Measurements from ENCODE around the gene C9orf85.
"Not testable (repeated sequence)": the region's sequence is repeated elsewhere in the genome, so short reads cannot be mapped to it uniquely, and the experiment has no call there.

C9orf85 gene

DNA sequence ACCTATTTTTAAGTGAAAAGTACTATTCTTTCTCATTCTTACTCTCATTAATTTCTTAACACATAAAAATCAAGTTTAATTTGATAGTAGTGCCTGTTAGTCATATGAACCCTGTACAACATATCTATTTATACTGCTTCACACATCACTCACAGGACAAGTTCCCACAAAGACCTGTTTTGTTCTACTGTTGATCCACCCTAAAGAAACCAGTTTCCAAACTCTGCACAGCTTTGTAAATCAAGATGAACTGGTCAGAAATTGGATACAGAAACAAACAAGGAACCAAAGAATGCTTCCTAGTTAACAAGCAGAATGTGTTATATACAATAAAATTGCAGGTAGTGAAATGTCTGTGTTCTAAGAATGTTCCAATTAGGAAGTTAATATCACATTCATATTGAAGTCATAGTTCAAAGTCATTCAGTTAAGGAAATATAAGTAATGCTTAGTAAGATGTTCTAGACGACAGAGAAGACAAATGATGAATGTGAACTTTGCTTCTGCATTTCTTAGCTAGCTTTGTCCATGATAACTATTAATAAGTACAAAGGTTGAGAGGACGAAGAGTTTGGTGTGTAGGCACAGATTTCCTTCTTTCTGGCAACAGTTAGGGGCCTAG lies 33.4 kb downstream of the C9orf85 start:
- DNase-seq: no peak

DNA sequence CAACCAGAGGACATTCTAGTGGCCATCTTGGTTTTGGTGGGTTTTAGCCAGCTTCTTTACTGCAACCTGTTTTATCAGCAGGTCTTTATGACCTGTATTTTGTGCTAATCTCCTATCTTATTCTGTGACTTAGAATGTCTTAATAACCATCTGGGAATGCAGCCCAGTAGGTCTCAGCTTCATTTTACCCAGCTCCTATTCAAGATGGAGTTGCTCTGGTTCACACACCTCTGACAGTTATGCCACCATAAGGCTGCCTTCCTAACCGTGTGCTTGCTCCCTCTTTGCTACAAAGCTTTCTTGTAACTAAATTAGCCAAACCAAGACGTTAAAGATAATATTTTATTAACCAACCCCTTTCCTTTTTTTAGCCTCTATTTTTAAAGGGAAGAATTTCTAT lies 43.2 kb downstream of the C9orf85 start:
- not testable (repeated sequence) for DNase-seq

DNA sequence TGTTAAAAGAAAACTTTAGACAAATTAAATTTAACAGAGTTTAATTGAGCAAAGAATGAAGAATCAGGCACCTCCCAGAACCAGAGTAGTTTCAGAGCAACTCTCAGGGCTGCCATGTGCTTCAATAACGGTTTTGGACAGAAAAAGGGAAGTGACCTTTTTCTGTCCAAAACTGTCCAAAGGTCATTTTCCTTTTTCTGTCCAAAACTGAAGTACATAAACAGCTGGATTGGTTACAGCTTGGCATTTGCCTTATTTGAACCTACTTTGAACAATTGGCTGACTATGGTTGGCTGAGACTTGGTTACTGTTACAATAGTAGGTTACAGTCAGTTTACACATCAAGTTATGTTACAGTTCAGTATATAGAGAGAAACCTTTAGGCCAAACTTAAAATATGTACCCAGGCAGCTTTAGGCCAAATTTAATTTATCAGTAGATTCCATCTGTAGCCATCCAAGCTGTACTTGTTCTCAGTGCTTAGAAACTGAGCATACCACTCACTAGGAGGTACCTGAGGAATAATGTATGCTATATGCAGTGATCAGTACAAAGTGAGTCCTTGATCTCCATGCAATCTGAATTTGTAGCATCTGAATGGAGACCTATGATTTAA lies 44.0 kb downstream of the C9orf85 start:
- no peak for DNase-seq

DNA sequence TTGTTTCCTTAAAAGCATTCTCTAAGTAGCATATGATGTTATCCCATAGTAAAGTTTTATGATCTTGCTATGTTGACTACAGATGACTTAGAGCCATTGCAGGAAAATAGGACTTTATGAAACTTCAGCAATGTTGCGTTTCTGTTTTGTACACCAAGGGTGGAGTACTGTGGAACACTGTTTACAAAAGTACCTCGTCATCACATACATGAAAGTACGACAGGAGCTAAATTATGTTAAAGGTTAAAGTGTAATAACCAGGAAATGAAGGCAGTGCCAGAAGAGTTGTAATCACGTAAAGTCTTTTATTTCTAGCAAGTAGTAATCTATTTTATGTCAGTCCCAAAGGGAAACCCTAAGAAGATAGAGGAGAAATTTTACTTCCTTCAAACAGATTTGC lies 50.9 kb downstream of the C9orf85 start:
- no peak for DNase-seq

DNA sequence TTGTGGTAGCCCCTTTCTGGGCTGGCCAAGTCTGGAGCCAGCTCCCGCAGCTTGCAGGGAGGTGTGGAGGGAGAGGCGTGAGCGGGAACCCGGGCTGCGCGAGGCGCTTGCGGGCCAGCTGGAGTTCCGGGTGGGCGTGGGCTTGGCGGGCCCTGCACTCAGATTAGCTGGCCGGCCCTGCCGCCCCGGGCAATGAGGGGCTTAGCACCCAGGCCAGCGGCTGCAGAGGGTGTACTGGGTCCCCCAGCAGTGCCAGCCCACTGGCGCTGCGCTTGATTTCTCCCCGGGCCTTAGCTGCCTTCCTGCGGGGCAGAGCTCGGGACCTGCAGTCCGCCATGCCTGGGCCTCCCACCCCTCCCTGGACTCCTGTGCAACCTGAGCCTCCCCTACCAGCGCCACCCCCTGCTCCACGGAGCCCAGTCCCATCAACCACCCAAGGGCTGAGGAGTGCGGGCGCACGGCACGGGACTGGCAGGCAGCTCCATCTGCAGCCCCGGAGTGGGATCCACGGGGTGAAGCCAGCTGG lies 52.1 kb downstream of the C9orf85 start:
- DNase-seq: not testable (repeated sequence)

DNA sequence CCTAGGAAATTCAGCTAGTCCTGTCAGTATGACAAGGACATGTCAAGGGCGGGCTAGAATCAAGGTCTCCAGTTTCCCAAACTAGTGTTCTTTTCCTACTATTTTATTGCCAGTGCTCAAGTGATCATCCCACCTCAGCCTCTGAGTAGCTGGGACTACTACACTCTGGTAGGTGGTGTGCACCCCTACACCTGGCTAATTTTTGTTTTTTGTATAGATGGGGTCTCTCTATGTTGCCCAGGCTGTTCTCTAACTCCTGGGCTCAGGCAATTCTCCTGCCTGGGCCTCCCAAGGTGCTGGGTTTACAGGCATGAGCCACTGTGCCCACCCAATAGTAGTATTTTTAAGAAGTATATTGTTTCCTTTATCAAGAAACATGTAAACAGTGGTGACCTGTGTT lies 54.0 kb downstream of the C9orf85 start:
- DNase-seq: no peak

DNA sequence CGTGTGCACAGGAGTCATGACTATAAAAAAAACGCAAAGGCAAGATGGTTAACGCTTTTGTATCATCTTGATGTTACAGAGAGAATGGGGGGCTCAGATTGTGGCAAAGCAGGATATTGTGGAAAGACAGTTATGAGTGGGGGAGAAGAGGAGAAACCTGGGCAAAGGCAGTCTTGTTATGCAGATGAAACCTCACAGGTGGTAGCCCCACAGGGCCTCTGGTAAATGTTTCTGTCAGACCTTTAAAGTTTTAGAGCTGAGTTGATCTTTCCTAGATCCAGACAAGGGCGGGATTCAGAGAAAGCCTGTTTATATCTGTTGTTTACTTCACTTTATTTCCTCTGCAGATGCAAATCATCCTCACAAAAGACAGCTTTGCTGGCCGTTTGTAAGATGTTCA lies 55.2 kb downstream of the C9orf85 start:
- no peak for DNase-seq

DNA sequence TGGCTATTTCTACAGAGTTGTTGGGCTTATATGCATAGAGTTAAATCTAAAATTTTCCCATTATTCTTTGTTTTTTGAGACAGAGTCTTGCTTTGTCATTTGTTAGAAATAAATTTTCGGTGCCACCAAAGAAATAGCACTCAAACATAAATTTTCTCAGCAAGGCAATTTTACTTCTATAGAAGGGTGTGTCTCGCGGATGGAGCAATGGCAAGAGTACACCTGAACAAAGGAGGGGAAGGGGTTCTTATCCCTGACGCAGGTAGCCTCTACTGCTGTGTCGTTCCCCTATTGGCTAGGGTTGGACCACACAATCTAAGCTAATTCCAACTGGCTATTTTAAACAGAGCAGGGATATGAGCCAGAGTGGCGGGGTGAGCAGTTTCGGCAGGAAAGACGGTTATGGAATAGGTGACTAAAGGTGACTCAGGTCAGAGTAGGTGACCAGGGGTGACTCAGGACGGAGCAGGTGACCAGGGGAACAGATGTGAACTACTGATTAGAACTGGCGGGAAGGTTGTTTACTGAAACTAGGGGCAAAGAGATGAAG lies 57.2 kb downstream of the C9orf85 start:
- no peak for DNase-seq

DNA sequence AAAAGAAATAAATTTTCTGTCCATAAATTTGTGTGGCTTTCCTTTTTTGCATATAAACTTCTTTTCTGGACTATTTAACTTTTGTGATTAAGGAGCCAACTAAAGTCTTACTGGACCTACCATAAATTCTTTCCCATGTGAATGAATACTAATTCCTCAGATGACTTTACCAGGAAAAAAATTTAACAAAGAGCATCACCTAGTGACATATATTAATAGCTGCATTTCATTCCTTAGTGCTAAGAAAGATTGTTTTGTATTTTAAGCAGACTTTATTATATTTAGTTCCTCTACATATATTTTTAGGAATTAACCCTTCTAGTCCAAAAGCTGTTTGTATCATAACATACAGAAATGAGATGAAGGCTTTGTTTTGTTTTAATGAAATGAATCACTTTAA lies 64.4 kb downstream of the C9orf85 start:
- DNase-seq: no peak

DNA sequence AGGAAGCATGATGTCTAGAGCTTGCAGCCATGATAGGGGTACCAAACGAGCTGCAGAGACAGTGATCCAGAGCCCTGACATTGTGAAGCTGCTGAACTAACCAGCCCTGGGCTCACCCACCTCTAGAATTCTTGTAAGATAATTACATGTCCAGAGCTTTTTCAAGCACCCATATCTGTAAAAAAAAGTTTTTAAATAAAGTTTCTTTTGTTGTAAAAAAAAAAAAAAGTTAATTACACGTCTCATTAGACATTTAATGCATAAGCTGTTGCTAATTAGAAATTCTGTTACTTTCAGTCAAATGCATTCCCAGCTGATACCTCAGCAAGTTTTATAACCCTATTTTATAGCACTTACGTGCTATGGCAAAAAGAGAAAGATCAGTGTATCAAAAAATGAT lies 65.6 kb downstream of the C9orf85 start:
- no peak for DNase-seq

DNA sequence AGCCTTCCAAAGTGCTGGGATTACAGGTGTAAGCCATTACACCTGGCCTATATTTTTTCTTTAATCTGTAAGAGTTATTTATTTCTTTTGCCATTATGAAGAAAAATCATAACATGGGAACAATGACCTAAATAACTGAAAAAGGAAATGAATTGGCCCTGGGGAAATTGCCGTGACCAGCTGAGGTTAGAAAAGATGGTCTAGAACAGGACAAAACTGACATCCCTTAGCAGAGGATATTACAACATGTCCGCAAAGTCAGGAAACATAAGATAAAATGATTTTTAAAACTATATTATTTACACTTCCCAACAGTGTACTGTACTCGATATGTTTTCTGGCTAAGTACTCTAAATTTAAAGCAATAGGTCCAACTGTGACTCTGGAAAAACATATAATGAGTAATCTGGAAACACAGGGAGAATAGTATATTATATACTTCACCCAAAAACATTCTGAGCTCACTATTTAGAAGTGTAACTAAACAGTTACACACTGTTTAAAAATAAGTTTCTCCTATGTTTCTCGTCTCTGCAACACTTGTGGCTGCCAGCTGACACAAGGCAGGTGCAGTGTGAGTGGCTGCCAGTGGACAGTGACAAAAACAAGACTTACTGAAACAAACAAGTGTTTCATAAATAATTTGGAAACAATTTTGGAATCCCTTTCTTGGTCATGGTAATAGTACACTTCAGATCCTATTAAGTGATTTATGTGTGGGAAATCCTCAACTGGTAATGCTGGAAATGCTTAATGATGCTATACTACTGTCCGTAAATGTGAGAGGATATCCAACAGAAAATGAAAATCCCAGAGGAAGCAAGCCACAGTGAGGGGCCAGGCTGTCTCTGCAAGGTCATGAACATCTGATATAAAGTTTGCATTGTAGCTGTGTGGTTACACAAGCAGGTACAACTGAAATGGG lies 69.1 kb downstream of the C9orf85 start:
- no peak for DNase-seq

DNA sequence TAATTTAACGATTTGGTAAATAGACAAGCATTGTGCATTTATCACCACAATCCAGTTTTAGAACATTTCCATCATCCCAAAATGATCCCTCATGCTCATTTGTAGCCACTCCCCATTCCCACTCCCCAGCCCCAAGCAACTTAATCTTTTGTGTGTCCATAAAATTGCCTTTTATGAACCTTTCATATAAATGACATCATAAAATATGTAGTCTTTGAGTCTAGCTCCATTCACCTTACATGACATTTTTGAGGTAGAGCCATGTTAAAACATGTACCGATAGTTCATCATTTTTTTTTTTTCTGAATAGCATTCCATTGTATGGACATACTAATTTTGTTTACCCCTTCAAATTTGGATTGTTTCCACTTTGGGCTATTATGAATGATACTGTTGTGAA lies 70.5 kb downstream of the C9orf85 start:
- no peak for DNase-seq

DNA sequence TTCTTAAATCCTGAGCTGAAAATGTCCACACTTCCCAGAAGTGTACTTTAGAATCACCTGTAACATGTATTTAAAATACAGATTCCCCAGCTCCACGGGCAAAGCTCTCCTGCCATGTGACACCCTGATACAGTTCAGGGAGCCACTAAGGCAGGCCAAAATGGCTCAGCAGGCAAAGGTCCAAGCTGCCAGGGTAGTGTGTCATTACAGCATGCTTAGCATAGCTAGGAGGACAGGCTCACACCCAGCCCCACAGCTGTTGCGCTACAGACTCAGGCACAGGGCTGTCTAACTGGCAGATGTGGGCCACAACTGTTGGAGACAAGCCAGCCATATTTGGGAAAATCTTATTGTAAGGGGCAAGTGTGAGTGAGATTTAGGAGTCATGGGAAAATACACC lies 73.0 kb downstream of the C9orf85 start:
- DNase-seq: no peak

DNA sequence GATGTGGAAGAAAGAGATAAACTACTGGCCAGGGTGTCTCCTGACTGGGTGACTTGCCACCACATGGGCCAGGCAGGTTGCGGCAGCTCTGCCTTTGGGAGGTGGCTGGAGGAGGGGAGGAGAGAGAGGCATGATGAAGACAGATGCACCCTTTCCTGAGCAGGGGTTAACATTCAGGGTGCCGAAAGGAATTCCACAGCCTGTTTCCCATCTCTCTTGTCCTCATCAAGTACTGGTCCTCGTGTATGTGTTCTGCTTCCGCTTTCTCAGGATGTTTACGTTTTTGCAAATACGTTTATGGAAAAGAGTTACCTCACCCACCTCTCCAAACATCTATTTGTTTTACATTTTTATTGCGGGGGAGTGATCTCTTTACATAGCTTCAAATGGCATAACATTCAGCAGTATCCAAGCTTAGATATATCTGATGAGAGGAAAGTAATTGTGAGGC lies 73.4 kb downstream of the C9orf85 start:
- DNase-seq: no peak

DNA sequence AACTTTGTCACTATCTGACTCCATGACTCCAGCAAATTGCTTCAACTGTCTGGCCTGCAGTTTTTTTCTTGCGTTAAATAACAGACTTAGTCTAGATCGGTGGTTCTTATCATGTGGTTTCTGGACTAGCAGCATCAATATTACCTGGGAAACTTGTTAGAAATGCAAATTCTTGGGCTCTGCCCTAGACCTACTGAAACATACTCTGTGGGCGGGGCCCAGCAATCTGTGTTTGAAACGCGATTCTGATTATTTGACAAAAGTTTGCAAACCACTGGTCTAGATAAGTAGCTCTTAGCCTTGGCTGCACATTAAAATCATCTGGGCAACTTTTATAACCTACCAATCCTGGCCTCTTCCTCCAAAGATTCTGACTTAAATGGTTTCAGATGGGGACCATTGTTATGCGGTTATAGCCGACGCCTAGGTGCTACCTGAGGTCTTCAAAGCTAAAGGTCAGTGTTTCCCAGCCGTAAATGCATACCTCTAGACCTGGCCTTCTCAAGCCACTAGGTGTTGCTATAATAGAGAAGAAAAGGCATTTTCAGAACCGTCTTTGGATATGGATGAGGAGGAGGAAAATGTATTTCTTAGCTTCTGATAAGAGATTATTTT lies 74.0 kb downstream of the C9orf85 start:
- DNase-seq: no peak

DNA sequence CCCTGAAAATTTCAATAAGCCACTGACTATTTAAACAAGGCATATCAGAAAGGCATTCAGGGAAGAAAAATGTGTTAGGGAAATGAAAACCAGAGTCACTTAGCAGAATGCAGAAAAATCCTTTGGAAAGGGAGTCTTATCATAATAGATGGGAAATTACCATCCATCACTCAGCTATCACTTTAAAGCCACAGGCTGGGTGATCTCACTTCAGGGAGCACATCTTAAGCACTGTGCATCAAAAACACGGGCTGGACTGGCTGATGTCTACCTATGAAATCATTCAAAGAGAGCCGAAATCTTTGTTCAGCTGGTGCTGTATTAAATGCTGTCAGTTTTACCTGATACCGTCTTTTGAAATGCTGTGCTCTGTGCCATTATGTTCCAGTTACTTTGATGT lies 75.5 kb downstream of the C9orf85 start:
- no peak for DNase-seq

DNA sequence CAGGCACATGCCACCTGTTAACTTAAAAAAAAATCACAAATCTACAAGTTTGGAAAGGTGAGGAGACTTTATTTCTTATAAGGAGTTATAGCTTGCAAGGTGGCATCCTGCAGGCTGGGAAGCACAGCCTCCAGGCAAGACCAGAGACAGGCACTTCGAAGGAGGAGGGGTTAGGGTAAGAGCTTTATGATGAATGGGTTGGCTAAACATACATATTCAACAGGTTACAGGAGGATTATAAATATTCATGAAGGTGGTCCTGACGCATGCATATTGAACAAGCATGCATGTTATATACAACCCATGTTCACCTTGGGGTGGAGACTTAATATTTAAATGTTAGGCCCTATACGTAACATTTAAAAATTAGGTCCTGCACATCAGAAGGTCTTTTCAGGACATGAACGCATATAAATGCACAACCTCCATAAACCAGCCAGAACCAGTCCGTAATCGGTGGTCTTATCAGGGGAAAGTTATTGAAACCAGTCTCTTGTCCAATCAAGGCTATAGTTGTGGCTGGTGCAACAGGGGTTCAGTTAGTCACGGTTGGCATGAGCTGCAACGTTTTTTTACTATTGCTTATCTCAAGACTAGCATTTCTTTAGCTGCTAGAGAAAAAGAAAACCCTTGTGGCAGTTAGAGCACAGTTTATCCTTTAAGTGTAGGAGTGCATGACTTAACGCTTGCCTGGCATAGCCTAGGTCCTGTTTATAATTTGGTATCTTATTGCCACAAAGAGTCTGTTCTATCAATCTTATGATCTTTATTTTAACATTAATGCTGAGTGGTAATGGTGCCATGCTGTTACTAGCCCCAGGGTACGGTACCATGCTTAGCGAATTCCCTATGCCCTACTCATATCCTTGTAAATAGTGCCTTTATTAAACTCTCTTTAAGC lies 76.3 kb downstream of the C9orf85 start:
- no peak for DNase-seq

DNA sequence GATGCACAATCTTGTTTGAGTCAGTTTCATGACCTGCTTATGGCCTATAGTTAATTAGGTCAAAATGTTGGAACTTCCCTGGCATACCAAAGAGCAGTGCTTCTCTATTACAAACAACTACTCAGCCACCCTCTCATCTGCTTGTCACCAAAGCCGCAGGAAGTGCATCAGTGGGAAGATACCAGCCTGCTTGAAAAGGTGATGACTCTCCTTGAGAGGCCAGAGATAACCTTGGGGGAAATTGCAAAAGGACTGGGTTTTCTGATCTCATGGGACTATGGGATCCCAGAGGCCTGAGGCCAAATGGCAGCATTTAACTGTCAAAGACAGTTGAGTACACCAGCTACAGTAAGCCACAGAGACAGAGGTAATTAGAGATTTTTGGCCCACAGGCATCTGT lies 79.0 kb downstream of the C9orf85 start:
- no peak for DNase-seq

DNA sequence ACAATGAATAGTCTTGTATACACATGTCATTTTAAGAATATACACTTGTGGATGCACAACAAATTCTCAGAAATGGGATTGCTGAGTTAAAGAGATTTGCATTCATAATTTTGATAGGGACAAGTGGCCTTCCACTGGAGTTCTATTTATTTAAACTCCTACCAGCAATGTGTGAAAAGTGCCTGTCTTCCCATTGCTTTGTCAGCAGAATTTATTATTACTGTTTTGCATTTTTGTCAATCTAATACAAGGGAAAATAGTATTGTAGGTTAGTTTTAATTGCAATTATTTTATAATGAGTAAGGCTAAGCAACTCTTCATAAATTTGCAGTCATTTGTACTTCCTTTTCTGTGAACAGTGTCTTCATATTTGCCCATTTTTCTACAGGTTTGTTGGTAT lies 94.0 kb downstream of the C9orf85 start:
- no peak for DNase-seq

DNA sequence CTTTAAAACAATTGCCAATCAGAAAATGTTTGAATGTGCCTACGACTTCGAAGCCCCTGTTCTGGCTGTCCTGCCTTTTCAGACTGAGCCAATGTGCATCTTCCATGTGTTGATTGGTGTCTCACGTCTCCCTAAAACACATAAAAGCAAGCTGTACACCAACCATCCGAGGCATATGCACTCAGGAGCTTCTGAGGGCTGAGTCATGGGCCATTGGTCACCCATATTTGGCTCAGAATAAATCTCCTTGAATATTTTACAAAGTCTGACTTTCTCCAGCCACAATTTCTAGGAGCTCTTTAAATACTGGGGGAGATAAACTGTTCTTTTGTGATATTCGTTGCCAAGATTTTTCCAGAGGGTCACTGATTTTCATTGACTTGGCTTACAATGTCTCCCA lies 95.1 kb downstream of the C9orf85 start:
- no peak for DNase-seq

DNA sequence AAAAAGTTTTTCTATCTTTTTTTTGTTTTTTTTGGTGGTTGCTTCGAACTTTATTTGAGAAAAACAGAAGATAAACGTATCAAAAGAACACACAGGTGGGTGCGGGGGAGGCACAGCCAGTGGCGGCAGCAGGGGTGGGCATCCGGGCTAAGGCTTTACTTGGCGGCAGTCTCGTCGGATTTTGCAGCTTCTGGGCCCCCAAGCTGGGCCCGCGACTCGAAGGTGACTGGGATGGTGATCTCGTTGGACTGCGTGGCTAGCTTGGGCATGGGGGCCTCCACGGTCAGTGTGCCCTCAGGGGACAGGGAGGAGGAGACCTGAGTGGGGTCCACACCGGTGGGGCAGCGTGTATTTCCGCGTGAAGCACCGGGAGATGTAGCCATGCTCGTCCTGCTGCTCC lies 96.3 kb downstream of the C9orf85 start:
- DNase-seq: not testable (repeated sequence)

DNA sequence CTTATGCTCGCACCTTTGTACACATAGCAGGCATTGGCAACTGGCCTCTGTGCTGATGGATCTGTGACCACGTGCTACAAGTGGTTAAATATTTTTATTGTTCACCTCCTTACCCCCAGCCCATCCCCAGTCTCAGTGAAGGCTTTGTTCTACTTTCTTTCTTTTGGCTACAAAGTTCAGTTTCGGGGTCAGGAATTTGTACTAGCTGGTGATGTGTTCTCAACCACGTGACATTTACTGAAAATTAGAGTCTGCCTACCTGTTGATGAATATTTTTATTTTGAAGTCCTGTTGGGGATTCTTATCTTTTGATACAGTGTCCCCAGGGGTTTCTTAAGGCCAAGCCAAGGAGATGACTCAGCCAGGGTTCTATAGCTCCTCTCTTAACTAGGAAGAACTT lies 101.2 kb downstream of the C9orf85 start:
- no peak for DNase-seq

All from CD4-positive, alpha-beta T cell treated with Interleukin-1 beta for 1 hour (primary cell).